ENCODE measurements around the gene PNLIPRP3.
"Not testable (repeated sequence)": the region's sequence is repeated elsewhere in the genome, so short reads cannot be mapped to it uniquely, and the experiment has no call there.

PNLIPRP3 gene

DNA sequence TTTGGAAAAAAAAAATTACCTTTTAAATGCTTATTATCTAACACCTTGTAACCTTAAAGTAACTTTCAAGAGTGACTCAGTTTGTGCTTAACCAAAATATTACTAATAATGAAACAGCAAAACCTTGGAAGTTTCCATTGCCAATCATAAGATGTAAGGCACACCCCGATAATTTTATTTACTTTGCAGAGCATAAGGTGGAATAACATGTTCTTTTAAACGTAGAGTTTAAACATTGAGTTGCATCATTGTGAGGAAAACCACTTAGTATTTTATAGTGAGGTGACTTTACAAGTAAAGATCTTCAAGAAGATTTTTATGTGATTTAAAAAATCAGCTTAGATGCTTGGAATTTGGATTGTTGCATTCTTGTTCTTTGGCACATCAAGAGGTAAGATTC, at the start of gene PNLIPRP3:
Gene PNLIPRP3 (plus strand): TSS at position 177 of the 400 bp plus-strand sequence. CDS start 166 bp downstream, at position 343.
- no peak within 1 kb of the TSS for H3K4me3 ChIP-seq (ENCODE audit: low read depth, low read length)

- no peak overlapping the region for H3K4me3 ChIP-seq (ENCODE audit: low read depth, low read length)
Measured at GRCh38 chr10:116382290-116382689, 45.4 kb upstream of the PNLIPRP3 start.

DNA sequence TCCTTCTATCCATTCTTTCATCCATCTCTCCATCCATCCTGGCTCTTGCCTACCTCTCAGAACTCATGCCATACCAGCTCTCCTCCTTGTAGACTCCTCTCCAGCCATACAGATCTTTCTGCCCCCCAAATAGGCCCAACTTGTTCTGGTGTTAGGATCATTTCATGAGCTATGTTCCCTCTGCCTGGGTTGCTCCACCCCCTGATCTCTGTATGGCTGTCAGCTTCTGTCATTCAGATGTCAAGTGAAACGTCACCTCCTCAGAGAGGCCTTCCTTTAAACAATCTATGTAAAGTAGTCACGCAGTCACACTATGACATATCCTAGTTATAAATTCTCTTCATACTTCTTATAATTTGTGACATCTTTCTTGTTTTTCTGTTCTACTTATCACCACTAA, 42.3 kb upstream of the PNLIPRP3 start:
- H3K4me3 ChIP-seq (ENCODE audit: low read depth, low read length): no peak overlapping the region

GRCh38 chr10:116385994-116386809, 41.4 kb upstream of the PNLIPRP3 start:
- no peak overlapping the region for H3K4me3 ChIP-seq (ENCODE audit: low read depth, low read length)

GRCh38 chr10:116393246-116393831, 34.3 kb upstream of the PNLIPRP3 start:
- H3K4me3 ChIP-seq (ENCODE audit: low read depth, low read length): not testable (repeated sequence)

DNA sequence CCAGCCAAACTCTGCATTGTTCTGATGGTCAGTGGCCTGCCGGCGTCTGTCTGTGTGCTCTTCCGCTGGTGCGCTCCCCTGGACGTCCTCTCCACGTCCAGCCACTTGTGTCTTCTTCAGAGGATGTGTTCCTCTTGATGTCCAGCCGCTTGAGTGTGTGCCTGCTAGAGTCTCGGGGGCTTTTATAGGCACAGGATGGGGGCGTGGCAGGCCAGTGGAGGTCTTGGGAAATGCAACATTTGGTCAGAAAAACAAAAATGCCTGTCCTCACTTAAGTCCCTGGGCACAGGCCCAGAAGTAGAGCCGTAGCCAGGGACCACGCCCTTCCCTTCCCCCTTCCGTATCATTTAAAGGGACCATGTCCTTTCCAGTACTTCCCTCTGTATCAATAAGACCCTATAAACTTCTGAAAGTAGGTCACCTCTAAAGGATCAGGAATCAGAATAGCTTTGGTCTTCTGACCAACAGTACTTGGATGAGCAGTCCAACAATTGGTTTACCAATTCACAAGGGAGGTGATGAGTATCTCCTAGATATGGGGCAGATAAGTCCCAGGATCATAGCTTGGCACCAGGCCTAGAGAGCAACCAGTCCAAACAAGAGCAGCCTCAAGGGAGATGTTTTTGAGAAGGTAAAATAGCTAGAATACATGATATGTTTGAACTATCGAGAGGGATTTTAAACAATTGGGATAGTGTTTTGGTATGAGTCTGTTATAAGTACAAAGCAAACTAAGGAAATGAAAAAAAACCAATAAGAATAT, 32.2 kb upstream of the PNLIPRP3 start:
- no peak overlapping the region for H3K4me3 ChIP-seq (ENCODE audit: low read depth, low read length)

- H3K4me3 ChIP-seq (ENCODE audit: low read depth, low read length): no peak overlapping the region
Measured at GRCh38 chr10:116398224-116398623, 29.4 kb upstream of the PNLIPRP3 start.

DNA sequence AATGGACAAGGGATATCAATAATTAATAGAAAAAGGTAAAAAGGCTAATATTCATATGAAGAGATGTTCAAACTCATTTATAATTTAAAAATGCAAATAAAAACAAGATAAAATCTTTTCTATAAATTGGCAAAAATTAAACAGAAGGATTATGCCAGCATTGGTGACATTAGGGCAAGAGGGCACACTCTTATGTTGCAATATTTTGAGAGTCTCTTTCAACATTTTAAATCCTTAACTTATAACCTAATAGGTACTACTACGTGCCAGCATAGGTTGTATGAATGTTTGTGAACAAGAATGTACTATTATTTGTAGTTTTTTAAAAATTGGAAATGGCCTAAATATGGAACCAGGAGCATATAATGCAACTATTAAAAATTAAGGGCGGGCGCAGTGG, 24.8 kb upstream of the PNLIPRP3 start:
- no peak overlapping the region for H3K4me3 ChIP-seq (ENCODE audit: low read depth, low read length)

- no peak overlapping the region for H3K4me3 ChIP-seq (ENCODE audit: low read depth, low read length)
Measured at GRCh38 chr10:116403740-116404250, 23.9 kb upstream of the PNLIPRP3 start.

- no peak overlapping the region for H3K4me3 ChIP-seq (ENCODE audit: low read depth, low read length)
Measured at GRCh38 chr10:116408719-116409118, 18.9 kb upstream of the PNLIPRP3 start.

- H3K4me3 ChIP-seq (ENCODE audit: low read depth, low read length): no peak overlapping the region
Measured at GRCh38 chr10:116410351-116410750, 17.3 kb upstream of the PNLIPRP3 start.

DNA sequence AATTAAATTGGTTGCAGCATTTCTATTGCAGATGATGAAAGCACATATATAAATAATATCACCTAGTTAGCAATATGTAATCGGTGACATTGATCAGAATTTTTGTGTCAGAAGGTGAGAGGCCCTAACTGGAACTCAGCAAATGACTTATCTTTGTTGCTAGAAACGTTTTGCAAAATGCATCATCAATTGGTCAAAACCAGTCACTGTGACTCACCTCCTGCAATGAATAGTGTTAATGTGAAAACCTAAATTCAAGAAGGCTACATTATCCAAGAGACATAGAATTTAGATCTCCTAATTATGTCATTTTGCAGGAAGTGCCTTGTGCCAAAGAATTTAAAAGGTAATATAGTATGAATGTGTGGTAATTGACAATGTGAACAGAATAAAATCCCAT, 9.8 kb upstream of the PNLIPRP3 start:
- H3K4me3 ChIP-seq (ENCODE audit: low read depth, low read length): no peak overlapping the region

DNA sequence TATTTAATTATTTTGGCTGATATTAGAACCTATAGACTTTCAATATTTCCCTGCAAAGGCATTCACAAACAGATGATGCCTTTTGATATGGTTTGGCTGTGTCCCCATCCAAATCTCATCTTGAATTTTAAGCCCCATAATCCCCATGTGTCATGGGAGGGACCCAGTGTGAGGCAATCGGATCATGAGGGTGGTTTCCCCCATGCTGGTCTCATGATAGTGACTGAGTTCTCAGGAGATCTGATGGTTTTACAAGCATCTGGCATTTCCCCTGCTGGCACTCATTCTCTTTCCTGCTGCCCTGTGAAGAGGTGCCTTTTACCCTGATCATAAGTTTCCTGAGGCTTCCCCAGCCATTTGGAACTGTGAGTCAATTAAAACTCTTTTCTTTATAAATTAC, 9.3 kb upstream of the PNLIPRP3 start:
- no peak overlapping the region for H3K4me3 ChIP-seq (ENCODE audit: low read depth, low read length)

GRCh38 chr10:116421815-116422214, 5.8 kb upstream of the PNLIPRP3 start:
- H3K4me3 ChIP-seq (ENCODE audit: low read depth, low read length): no peak overlapping the region

- no peak overlapping the region for H3K4me3 ChIP-seq (ENCODE audit: low read depth, low read length)
Measured at GRCh38 chr10:116429288-116429977, 1.8 kb downstream of the PNLIPRP3 start.

- H3K4me3 ChIP-seq (ENCODE audit: low read depth, low read length): no peak overlapping the region
Measured at GRCh38 chr10:116430288-116430687, 2.6 kb downstream of the PNLIPRP3 start.

- no peak overlapping the region for H3K4me3 ChIP-seq (ENCODE audit: low read depth, low read length)
Measured at GRCh38 chr10:116431598-116431997, 4.0 kb downstream of the PNLIPRP3 start.

- H3K4me3 ChIP-seq (ENCODE audit: low read depth, low read length): no peak overlapping the region
Measured at GRCh38 chr10:116437076-116437692, 9.5 kb downstream of the PNLIPRP3 start.

GRCh38 chr10:116440330-116441030, 12.8 kb downstream of the PNLIPRP3 start:
- H3K4me3 ChIP-seq (ENCODE audit: low read depth, low read length): no peak overlapping the region
